ENCODE results near the gene KIAA1549. TPM values are rescaled to one million over a fixed set of nuclear protein-coding genes. Genes with fewer than 3 reads are reported as not detected.

Gene KIAA1549
- total and polyA plus RNA-seq, 2 of the 4 experiments (the other 2 are of a cell fraction), result 1.3 to 3.3 TPM

DNA sequence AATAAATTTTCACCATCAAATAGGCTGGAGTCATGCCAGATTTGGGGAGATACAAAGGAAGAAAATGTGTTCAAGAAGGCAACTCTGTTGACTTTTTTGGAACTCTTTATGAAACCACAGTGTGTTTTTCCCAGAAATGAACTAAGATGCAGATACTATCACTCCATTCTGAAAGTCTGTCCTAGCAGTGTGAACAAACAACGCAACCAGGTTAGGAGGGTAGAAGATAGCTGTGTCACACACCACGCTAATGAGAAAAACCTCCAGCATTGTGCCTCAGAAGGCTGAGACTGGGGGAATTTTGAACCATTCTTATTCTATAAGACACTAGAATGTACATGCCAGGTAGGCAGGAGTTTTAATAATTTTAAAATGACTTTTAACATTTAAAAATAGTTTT, 167.2 kb downstream of the KIAA1549 start:
- no peaks in the 10 kb centered on the region for H4K20me1 ChIP-seq (ENCODE audit: insufficient read depth, low read length)
- no peak overlapping the region for H3K56ac ChIP-seq (ENCODE audit: extremely low read depth, insufficient read depth, low read length)
- in situ Hi-C loops (cut with MboI; ENCODE audit: low sequenced_read_pairs) (no loop called here), intact Hi-C loops (cut with micrococcal nuclease) (no loop called here), dilution Hi-C loops (cut with HindIII; ENCODE audit: low sequenced_read_pairs, unreplicated experiment) (no loop called here)
- no peak overlapping the region for H2BK120ac ChIP-seq (ENCODE audit: low read depth, low read length)
- POLR2A ChIA-PET (ENCODE audit: unreplicated experiment), result no interaction called here
- H3K9ac ChIP-seq (ENCODE audit: low read depth, low read length), result no peak overlapping the region
- H3K79me1 ChIP-seq (ENCODE audit: low read depth in 1 of 2, low read length in 2 of 2), result no peaks in the 10 kb centered on the region
- no peak overlapping the region for H3K4me2 ChIP-seq (ENCODE audit: low read depth, low read length)
- no peak overlapping the region for H3K4ac ChIP-seq (ENCODE audit: low read depth, low read length)
- no peaks in the 10 kb centered on the region for H3K9me3 ChIP-seq (ENCODE audit: control insufficient read depth, insufficient read depth, low read length)
- no peak for ATAC-seq (ENCODE audit: low read depth)
- DNase-seq, result no peak
- H3K27ac ChIP-seq (ENCODE audit: insufficient read depth, low read length), result no peak overlapping the region
- H4K91ac ChIP-seq (ENCODE audit: insufficient read depth, low read depth, low read length), result no peak overlapping the region
- TF ChIP-seq, protein P1, sequence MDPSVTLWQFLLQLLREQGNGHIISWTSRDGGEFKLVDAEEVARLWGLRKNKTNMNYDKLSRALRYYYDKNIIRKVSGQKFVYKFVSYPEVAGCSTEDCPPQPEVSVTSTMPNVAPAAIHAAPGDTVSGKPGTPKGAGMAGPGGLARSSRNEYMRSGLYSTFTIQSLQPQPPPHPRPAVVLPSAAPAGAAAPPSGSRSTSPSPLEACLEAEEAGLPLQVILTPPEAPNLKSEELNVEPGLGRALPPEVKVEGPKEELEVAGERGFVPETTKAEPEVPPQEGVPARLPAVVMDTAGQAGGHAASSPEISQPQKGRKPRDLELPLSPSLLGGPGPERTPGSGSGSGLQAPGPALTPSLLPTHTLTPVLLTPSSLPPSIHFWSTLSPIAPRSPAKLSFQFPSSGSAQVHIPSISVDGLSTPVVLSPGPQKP (IDR thresholded peaks at IDR 0.05; ENCODE audit: borderline replicate concordance, low read depth, low read length), result no peak
- TF ChIP-seq RAD21 (IDR thresholded peaks at IDR 0.05; ENCODE audit: low read length) (no peak), CHD1 (IDR thresholded peaks at IDR 0.05; ENCODE audit: low read depth, low read length) (no peak), NFE2L2 (IDR thresholded peaks at IDR 0.05; ENCODE audit: low read depth, low read length) (no peak), MXI1 (IDR thresholded peaks at IDR 0.05; ENCODE audit: borderline replicate concordance, low read depth, low read length) (no peak), CEBPB (IDR thresholded peaks at IDR 0.05; ENCODE audit: low read depth, low read length) (no peak), MAZ (IDR thresholded peaks at IDR 0.05; ENCODE audit: borderline replicate concordance, low read depth, low read length) (no peak), BHLHE40 (IDR thresholded peaks at IDR 0.05; ENCODE audit: low read depth, low read length) (no peak), RCOR1 (IDR thresholded peaks at IDR 0.05; ENCODE audit: insufficient replicate concordance, low read length) (no peak), FOS (IDR thresholded peaks at IDR 0.05; ENCODE audit: low read depth, low read length) (no peak), RFX5 (IDR thresholded peaks at IDR 0.05; ENCODE audit: low read depth, low read length) (no peak), SMC3 (IDR thresholded peaks at IDR 0.05; ENCODE audit: low read depth, low read length) (no peak), MAFK (IDR thresholded peaks at IDR 0.05; ENCODE audit: low read depth, low read length) (no peak), POLR2A (IDR thresholded peaks at IDR 0.05; ENCODE audit: low read depth, low read length) (no peak)
- TF ChIP-seq, protein P2, sequence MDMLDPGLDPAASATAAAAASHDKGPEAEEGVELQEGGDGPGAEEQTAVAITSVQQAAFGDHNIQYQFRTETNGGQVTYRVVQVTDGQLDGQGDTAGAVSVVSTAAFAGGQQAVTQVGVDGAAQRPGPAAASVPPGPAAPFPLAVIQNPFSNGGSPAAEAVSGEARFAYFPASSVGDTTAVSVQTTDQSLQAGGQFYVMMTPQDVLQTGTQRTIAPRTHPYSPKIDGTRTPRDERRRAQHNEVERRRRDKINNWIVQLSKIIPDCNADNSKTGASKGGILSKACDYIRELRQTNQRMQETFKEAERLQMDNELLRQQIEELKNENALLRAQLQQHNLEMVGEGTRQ (IDR thresholded peaks at IDR 0.05; ENCODE audit: low read depth, low read length), result no peak
- TF ChIP-seq, protein P3, sequence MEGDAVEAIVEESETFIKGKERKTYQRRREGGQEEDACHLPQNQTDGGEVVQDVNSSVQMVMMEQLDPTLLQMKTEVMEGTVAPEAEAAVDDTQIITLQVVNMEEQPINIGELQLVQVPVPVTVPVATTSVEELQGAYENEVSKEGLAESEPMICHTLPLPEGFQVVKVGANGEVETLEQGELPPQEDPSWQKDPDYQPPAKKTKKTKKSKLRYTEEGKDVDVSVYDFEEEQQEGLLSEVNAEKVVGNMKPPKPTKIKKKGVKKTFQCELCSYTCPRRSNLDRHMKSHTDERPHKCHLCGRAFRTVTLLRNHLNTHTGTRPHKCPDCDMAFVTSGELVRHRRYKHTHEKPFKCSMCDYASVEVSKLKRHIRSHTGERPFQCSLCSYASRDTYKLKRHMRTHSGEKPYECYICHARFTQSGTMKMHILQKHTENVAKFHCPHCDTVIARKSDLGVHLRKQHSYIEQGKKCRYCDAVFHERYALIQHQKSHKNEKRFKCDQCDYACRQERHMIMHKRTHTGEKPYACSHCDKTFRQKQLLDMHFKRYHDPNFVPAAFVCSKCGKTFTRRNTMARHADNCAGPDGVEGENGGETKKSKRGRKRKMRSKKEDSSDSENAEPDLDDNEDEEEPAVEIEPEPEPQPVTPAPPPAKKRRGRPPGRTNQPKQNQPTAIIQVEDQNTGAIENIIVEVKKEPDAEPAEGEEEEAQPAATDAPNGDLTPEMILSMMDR (conservative IDR thresholded peaks at IDR 0.05; ENCODE audit: low read depth, low read length), result no peak
- no peak overlapping the region for H3K18ac ChIP-seq (ENCODE audit: low read depth, low read length)
- no peak overlapping the region for H3K14ac ChIP-seq (replicated peaks; ENCODE audit: low read depth, low read length)
- no peaks in the 10 kb centered on the region for H3K9me1 ChIP-seq (ENCODE audit: insufficient read depth, low read length)
- WGBS, 2 experiments (ENCODE audit: extremely low coverage in 2 of 2, insufficient read length in 1 of 2), result no CpG with 5 or more reads among the region's 2 CpGs
- no peak overlapping the region for H2BK15ac ChIP-seq (ENCODE audit: low read depth, low read length)
- CTCF ChIA-PET, result no interaction called here
- BruUV-seq (replicated peaks), result no TSS peak
- H3K27me3 ChIP-seq (ENCODE audit: control insufficient read depth, insufficient read depth, low read length), result no peaks in the 10 kb centered on the region; the same call in 1 of the 2 replicates
- no peak overlapping the region for H2BK20ac ChIP-seq (ENCODE audit: low read depth, low read length)
- H3K36me3 ChIP-seq (ENCODE audit: control insufficient read depth, insufficient read depth, low read length), result no peaks in the 10 kb centered on the region
- no peak overlapping the region for H4K5ac ChIP-seq (ENCODE audit: low read depth, low read length)
- no peak overlapping the region for H2AFZ ChIP-seq (replicated peaks; ENCODE audit: low read length, poor library complexity)
- H4K8ac ChIP-seq (ENCODE audit: low read depth in 2 of 2, low read length in 2 of 2), result no peak overlapping the region
- H3K23ac ChIP-seq (ENCODE audit: low read depth, low read length), result no peak overlapping the region
- no peak overlapping the region for H2AK9ac ChIP-seq (replicated peaks; ENCODE audit: low read depth, low read length, poor library complexity)
- no peak overlapping the region for H2BK5ac ChIP-seq (ENCODE audit: low read depth, low read length, poor library complexity, severe bottlenecking)
- H3K4me1 ChIP-seq (ENCODE audit: control insufficient read depth, insufficient read depth, low read length), result no peaks in the 10 kb centered on the region
- H2AK5ac ChIP-seq (ENCODE audit: low read depth, low read length), result no peak overlapping the region
- H3K4me3 ChIP-seq (ENCODE audit: insufficient read depth, low read depth, low read length), result no peak overlapping the region
